LNCAP (cell line): ENCODE data around the gene AIG1.

Source experiments
- TF ChIP-seq, protein P1 (sequence below): fragments of 450-650 bp; IDR thresholded peaks from 2 replicates; pipeline ENCODE4 v1.5.1; 2017; ENCODE audit warnings: mild to moderate bottlenecking

AIG1 gene

GRCh38 chr6:143375022-143375585 lies 314.4 kb downstream of the AIG1 start:
- TF ChIP-seq, protein P1, sequence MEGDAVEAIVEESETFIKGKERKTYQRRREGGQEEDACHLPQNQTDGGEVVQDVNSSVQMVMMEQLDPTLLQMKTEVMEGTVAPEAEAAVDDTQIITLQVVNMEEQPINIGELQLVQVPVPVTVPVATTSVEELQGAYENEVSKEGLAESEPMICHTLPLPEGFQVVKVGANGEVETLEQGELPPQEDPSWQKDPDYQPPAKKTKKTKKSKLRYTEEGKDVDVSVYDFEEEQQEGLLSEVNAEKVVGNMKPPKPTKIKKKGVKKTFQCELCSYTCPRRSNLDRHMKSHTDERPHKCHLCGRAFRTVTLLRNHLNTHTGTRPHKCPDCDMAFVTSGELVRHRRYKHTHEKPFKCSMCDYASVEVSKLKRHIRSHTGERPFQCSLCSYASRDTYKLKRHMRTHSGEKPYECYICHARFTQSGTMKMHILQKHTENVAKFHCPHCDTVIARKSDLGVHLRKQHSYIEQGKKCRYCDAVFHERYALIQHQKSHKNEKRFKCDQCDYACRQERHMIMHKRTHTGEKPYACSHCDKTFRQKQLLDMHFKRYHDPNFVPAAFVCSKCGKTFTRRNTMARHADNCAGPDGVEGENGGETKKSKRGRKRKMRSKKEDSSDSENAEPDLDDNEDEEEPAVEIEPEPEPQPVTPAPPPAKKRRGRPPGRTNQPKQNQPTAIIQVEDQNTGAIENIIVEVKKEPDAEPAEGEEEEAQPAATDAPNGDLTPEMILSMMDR, result no peak

DNA sequence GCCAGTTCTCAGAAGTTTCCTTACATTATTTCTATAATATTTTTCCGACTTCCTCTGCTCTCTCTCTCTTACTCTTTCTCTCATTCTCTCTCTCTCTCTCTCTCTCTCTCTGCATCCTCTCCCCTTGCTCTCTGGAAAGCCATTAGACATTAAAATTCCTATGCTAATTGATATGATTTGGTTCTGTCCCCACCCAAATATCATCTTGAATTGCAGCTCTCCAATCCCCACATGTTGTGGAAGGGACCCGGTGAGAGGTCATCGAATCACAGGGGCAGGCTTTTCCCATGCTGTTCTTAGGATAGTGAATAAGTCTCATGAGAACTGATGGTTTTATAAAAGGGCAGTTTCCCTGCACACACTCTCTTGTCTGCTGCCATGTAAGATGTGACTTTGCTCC lies 315.7 kb downstream of the AIG1 start:
- TF ChIP-seq, protein P1, result no peak

DNA sequence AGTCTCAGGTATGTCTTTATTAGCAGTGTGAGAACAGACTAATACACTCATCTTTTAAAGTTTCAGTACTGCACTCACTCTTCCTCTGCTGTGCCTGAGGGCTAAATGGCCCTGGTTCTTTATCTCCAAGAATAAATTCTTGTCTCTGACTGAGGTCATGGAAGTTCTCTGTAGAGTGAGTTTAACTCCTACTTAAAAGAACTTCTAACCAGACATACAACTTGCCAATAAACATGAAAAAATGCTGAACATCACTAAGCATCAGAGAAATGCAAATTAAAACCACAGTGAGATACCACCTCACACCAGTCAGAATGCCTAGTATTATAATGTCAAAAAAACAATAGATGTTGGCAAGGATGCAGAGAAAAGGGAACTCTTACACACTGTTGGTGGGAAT lies 316.2 kb downstream of the AIG1 start:
- TF ChIP-seq, protein P1, result no peak

DNA sequence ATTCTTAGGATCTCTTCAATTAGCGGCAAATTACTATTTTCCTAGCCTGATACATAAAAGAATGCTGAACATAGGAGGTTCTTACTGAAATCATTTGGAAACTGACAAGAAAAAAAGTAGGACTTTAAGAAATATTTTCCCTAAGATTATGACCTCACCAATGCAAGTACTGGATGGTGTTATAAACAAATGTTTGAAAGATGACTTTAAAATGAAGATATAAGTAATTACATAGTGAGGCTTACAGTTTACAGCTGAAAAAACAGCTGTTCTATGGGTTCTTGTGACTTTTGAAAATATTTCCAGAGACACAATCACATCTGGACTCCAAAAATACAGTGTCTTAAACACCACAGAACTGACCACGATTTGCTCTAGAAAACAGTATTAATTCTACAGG lies 324.9 kb downstream of the AIG1 start:
- TF ChIP-seq, protein P1, result no peak

DNA sequence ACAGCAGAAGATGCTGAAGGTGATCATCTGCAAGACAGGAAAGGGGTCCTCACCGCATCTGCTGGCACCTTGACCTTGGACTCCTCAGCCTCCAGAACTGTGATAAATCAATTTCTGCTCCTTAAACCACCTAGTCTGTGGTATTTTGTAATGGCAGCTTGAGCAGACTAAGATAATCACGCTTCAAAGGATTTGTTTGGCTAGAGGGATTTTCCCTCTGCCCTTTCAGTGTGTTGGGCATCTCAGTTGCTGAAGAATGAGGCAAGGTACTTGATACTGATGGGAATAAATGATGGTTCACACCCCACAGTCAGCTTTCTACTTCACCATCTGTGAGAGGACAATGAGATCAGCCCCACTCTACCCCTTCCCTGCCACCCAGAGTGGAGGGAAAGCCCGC lies 329.6 kb downstream of the AIG1 start:
- TF ChIP-seq, protein P1, result no peak
